NT2/D1 (cell line): ENCODE results near the gene RANGAP1.

Source experiments
- DNase-seq: peaks from one replicate; pipeline ENCODE4 v3.0.0-alpha.2; 2011; ENCODE audit warnings: low read depth, low spot score
- H3K27me3 ChIP-seq: 2 replicates; pipeline ENCODE4 v1.6.0; 2011; ENCODE audit warnings: mild to moderate bottlenecking; ENCODE audit not compliant: insufficient read length, insufficient read depth
- H3K36me3 ChIP-seq: 2 replicates; pipeline ENCODE4 v1.6.1; 2011; ENCODE audit warnings: mild to moderate bottlenecking, low read length, mixed read lengths; ENCODE audit not compliant: insufficient read depth, insufficient read length
- H3K4me1 ChIP-seq: 2 replicates; pipeline ENCODE4 v1.5.1; 2011; ENCODE audit not compliant: insufficient read depth, insufficient read length
- H3K4me3 ChIP-seq: 2 replicates; pipeline ENCODE4 v1.5.1; 2011; ENCODE audit warnings: low read depth; ENCODE audit not compliant: insufficient read length
- H3K9ac ChIP-seq: 2 replicates; pipeline ENCODE4 v1.6.0; 2011; ENCODE audit warnings: low read depth; ENCODE audit not compliant: insufficient read length
- H3K9me3 ChIP-seq: 2 replicates; pipeline ENCODE4 v1.5.1; 2011; ENCODE audit warnings: mild to moderate bottlenecking, low read length; ENCODE audit not compliant: insufficient read depth
- SUZ12 ChIP-seq: IDR thresholded peaks from 2 replicates; pipeline ENCODE4 v1.6.1; 2011; ENCODE audit not compliant: insufficient read length, insufficient read depth; ENCODE audit errors: extremely low read depth
- YY1 ChIP-seq: IDR thresholded peaks from 2 replicates; pipeline ENCODE4 v1.6.1; 2011; ENCODE audit not compliant: insufficient read length, insufficient read depth
- ZNF274 ChIP-seq: IDR thresholded peaks from 2 replicates; pipeline ENCODE4 v1.6.1; 2011; ENCODE audit warnings: mild to moderate bottlenecking, low read depth, low read length

RANGAP1 gene

DNA sequence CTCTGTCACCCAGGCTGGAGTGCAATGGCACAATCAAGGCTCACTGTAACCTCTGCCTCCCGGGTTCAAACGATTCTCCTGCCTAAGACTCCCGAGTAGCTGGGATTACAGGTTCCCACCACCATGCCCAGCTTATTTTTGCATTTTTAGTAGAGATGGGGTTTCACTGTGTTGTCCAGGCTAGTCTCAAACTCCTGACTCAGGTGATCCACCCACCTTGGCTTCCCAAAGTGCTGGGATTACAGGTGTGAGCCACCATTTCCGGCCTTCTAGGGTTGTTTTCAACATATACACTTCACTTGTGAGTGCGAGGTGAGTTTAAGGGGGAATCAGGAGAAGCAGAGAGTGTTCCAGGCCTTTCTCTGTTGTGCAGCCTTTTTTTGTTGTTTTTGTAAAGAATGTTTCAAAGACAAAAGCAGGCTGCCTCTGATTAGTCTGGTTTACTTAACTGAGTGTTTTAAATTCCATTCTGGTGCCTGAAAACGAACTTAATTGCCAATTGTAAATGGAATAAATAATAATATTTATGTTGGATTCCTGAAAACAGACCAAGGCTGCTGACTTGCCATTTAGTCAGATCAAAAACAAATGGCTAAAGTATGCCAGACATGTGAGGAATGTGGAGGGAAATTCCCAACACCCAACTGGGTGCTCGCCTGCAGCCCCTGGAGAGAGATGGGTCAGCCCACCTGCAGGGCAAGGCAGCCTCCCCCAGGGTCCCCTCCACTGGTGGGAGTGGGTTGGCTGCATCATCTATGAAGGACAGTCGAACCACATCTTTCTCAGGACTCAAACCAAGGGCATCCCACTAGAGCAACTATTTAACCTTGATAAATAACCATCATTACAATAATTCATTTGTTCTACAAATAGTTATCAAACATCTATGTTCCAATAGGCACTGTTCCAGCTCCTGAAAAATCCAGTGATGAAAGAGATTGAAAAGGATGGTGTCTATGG lies 4.6 kb upstream of the RANGAP1 start:
- Histone ChIP-seq H3K4me1 (no peaks in the 10 kb centered on the region), H3K4me3 (no peak overlapping the region), H3K9ac (no peak overlapping the region), H3K27me3 (no peaks in the 10 kb centered on the region), H3K9me3 (no peaks in the 10 kb centered on the region), H3K36me3 (no peaks in the 10 kb centered on the region)
- TF ChIP-seq ZNF274 (no peak), YY1 (no peak), SUZ12 (no peak)
- DNase-seq: no peak

DNA sequence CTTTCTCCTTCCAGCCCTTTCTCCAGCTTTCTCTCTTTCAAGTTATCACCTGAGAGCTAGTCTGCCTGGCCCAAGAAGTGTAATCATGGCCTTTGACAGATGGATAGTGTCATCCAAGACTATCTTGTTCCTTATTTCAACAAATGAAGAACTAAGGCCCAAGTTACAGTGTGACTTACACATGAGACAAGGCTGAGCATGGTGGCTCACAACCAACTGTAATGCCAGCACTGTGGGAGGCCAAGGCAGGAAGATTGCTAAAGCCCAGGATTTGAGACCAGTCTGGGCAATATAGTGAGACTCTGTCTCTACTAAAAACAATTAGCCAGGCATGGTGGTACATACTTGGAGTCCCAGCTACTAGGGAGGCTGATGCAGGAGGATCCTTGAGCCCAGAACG lies 3.7 kb upstream of the RANGAP1 start:
- Histone ChIP-seq H3K4me3 (no peak overlapping the region), H3K36me3 (peaks cover 5% of the 10 kb centered on the region), H3K27me3 (no peaks in the 10 kb centered on the region), H3K9me3 (no peaks in the 10 kb centered on the region), H3K4me1 (no peaks in the 10 kb centered on the region), H3K9ac (no peak overlapping the region)
- no peak for DNase-seq
- TF ChIP-seq SUZ12: no peak
- TF ChIP-seq ZNF274: no peak
- no peak for TF ChIP-seq YY1

DNA sequence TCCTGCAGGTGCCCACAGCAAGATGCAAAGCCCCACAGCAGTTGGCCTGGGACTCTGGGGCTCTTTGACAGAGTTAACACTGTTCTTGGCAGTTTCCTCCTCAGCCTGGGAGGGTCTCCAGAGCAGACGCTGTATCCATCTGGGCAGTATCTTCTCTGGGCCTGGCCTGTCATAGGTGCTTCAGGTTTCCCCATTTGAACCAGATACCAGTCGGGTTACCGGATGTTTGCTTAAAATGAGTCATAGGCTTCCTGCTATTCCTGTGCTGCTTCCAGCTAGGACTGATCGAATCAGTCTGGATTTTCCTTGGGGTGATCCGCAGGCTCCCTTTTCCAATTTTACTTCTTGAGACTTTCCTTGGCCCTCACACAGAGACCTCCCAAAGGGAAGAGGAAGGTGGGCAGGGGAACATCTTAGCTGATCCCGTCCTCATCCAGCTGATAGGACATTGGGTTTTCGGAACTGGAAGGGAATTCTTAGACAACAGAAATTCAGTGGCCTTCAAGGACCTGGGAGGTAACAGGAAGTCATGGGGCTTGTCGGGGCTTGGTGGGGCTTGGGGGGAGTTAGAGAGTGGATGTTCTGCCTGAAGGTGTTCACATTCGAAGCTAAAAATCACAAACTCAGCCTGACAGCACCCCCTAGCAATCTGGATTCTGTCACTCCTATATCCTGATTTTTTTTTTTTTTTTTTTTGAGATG lies 2.4 kb upstream of the RANGAP1 start:
- H3K4me1 ChIP-seq: no peaks in the 10 kb centered on the region
- H3K4me3 ChIP-seq: no peak overlapping the region
- no peak for DNase-seq

DNA sequence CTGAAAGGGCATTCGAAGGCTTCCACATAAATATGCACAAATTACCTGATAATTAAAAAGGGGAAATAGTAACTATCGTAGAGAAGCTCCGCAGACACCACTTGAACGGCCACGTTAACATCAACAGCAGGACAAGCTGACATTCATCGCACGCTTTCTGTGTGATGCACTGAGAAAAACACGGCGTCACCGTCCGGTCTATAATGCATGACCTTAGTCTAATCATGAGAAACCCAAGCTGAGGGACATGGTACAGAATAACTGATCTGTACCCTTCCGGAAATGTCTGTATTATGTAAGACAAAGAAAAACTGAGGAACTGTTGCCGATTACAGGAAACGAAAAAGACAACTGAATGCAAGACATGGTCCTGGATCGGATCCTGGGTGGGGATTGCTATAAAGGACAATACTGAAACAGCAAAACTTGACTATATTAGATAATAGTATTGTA lies 678 bp upstream of the RANGAP1 start:
- H3K9ac ChIP-seq: peak overlapping the region; percentile 70
- H3K36me3 ChIP-seq: peaks cover 22% of the 10 kb centered on the region

More for the DNA sequence above, 2.4 kb upstream of the RANGAP1 start:
- Histone ChIP-seq H3K9ac (peak overlapping the region; percentile 26), H3K36me3 (peaks cover 14% of the 10 kb centered on the region), H3K9me3 (no peaks in the 10 kb centered on the region), H3K27me3 (no peaks in the 10 kb centered on the region)
- TF ChIP-seq SUZ12 (no peak), YY1 (no peak), ZNF274 (no peak)

DNA sequence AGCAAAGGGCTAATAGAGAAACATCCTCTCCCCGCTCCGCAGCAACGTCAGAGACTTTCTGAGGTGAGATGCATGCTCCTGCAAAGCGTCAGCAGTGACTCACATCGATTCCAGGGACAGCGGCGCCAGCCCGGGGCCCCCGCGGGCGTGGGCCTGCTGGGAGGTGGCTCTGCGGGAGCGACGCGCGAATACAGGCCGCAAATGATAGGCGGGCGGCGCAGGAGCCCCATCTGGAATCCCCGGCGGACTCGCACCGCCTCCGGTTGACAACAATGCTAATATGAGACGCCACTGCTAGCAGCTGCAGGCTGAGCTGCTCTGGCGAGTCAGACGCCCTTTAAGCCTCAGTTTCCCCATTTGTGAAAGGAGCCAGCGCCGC lies 557 bp downstream of the RANGAP1 start:
- no peaks in the 10 kb centered on the region for H3K27me3 ChIP-seq
- H3K9me3 ChIP-seq: no peaks in the 10 kb centered on the region
- H3K4me3 ChIP-seq: peak overlapping the region; percentile 87
- peak overlapping the region; percentile 86 for H3K9ac ChIP-seq
- peaks cover 34% of the 10 kb centered on the region for H3K36me3 ChIP-seq
- TF ChIP-seq YY1: no peak
- TF ChIP-seq SUZ12: no peak
- TF ChIP-seq ZNF274: no peak
- H3K4me1 ChIP-seq: no peaks in the 10 kb centered on the region
- no peak for DNase-seq

More for the DNA sequence above, 678 bp upstream of the RANGAP1 start:
- no peak for DNase-seq
- H3K27me3 ChIP-seq: no peaks in the 10 kb centered on the region
- TF ChIP-seq YY1 (no peak), SUZ12 (no peak), ZNF274 (no peak)
- no peaks in the 10 kb centered on the region for H3K4me1 ChIP-seq
- H3K4me3 ChIP-seq: peak overlapping the region; percentile 39
- no peaks in the 10 kb centered on the region for H3K9me3 ChIP-seq

DNA sequence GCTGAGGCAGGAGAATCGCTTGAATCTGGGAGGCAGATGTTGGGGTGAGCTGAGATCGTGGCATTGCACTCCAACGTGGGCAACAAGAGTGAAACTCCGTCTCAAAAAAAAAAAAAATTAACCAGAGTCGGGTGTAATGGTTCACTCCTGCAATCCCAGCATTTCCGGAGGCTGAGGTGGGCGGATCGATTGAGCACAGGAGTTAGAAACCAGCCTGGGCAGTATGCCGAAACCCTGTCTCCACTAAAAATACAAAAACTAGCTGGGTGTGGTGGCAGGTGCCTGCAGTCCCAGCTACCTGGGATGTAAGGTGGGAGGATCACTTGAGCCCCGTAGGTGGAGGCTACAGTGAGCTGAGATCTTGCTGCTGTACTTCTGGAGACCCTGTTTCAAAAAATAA lies 1.5 kb downstream of the RANGAP1 start:
- Histone ChIP-seq H3K4me1 (no peaks in the 10 kb centered on the region), H3K27me3 (no peaks in the 10 kb centered on the region), H3K9me3 (no peaks in the 10 kb centered on the region), H3K9ac (peak overlapping the region; percentile 10), H3K36me3 (peaks cover 42% of the 10 kb centered on the region), H3K4me3 (no peak overlapping the region)
- no peak for DNase-seq
- TF ChIP-seq ZNF274: no peak
- TF ChIP-seq YY1: no peak
- TF ChIP-seq SUZ12: no peak

DNA sequence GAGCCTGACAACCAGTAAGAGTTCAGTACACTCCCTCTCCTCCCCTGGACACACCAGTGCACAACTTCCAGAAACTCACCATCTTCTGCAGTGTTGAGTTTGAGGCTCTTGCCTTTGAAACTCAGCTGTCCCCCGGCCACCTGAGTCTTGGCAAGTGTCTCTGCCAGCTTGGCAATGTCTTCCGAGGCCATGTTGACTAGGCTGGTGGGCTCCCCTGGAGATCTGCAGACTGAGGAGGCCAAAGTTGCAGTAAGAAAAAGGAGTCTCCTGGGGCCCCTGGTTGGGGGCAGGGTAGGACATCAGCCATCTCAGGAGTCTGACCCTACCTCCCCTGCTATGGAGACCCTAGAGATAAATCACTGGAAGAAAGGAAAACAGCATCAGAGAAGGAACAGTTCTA lies 5.1 kb downstream of the RANGAP1 start:
- no peak for DNase-seq
- TF ChIP-seq YY1 (no peak), ZNF274 (no peak), SUZ12 (no peak)
- no peak overlapping the region for H3K4me3 ChIP-seq
- no peaks in the 10 kb centered on the region for H3K9me3 ChIP-seq
- no peaks in the 10 kb centered on the region for H3K27me3 ChIP-seq
- no peak overlapping the region for H3K9ac ChIP-seq
- no peaks in the 10 kb centered on the region for H3K4me1 ChIP-seq
- H3K36me3 ChIP-seq: peaks cover 73% of the 10 kb centered on the region
